GM18861 (cell line): Measurements from ENCODE around the gene AOPEP.
"Not testable (repeated sequence)": the region's sequence is repeated elsewhere in the genome, so short reads cannot be mapped to it uniquely, and the experiment has no call there.

Experiments used
- ATAC-seq: cut with Tn5 transposase; IDR thresholded peaks from one replicate; pipeline ENCODE4 v1.9.1; 2021; ENCODE audit not compliant: unreplicated experiment

The AOPEP gene

DNA sequence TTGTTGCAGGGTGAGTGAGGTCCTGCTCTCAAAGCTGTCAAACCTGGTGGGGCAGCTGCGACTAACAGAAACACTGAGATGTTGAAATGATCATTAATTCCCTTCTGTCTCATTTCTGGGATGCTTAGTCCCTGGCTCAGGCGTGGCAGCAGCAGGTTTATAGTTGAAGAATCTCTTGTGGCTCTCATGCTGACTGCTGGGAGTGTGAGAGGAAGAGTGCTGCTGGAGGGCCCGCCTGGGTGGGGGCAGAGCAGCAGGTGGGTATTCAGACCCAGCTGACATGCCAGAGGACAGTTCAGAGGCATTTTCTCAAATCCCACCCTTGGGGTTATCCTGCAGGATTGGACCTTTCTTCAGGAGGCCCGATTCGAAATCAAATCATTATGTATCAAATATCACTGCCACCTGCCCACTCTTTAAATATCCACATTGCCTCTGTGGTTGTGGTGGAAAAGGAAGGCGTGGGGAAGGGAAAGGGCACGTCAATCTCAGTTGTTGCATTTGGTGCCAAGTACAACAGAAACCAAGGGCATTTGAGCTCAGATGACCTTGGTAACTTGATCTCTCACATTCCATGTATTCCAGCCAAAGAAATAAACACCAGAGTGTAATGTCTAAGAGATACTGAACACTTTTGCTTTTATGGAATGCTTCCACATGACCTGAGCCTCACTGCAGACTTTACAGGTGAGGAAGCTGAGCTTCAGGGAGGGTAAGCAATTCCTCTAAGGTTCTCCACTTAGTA, 224.3 kb downstream of the AOPEP start:
- no peak for ATAC-seq

DNA sequence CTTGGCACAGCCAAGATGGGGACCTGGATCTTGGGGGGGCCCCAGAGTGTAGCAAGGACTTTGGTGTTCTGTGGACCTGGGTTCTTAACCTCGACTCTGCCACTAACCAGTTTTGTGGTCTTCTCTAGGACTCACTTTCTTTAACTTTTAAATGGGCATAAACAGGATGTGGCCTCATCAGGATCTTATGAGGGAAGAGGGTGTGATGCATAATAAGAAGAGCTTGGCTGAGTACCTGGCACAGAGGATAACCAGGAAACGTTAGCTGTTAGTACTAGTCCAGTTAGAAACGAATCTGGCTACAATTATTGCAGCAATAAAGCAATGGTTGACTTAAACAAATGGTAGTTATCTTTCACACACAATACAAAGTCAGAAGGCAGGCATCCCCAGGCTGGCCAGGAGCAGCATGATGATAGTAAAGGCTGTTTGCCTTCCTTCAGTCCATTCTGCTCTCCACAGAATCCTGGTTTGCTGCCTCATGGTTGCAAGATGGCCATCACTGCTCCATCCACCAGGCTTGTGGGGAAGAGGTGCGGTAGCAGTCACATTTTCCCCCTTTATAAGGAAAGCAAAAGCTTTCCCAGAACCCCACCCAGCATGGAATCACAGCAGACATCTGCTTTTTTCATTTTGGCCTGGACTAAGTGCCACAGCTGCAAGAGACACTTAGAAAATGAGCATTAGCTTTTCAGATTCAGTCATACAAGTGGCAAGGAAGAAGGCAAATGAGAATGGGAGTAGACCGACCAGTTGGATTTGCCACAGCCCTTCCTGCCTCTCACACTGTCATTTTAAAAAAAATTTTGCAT, 225.0 kb downstream of the AOPEP start:
- ATAC-seq: no peak

DNA sequence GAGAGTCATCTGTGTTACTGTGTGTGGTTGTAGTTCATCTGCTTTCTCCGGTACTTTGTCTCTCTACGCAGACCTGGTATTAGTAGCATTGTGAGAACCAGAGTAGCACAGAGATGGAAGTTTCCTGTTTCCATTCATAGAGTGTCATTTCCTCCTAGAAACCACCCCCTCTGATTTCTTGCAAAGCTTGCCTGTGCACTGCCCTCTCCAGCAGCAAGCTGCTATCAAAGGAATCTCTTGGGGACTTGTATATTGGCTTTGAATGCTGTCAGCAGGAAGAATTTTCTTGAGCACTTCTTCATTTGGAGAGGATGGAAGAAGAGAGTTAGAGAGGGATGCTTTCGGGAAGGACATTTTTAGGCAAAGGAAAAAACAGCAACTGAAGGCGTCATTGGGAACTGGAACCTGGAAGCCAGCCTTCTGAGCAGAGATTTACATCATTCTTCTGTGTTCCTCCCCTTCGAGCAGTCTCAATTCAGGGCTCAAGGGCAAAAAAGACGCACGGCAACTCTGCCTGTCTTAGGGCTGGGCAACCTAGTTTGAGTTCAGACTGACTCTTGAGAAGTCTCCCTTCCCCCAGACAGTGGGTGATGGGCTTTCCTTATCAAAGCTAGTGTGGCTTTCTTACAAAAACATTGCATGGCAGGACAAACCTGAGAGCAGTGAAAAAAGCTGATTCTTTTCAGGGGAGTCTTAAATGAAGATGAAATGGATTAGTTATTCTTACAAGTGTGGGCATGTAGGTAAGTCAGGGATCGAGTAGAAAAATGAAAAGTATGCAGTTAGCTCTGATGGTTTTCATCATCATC, 226.3 kb downstream of the AOPEP start:
- peak; percentile 64 for ATAC-seq

DNA sequence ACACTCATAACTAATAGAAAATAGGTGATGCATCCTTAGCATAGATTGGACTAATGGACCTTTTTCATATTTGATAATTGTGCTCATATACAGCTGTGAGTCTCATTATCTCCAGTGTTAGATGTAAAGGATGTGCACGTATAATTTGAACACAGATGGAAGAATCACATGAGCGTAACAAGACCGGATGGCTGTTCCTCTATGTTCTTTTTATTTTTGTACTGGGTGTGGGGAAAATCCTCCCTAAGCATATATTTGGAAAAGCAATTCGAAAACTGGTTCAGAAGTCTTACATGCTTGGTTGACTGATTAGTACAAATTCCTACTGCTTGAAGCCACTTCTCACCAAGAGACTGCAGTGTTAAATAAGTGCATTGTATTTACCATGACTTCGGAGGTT, 230.2 kb downstream of the AOPEP start:
- no peak for ATAC-seq

DNA sequence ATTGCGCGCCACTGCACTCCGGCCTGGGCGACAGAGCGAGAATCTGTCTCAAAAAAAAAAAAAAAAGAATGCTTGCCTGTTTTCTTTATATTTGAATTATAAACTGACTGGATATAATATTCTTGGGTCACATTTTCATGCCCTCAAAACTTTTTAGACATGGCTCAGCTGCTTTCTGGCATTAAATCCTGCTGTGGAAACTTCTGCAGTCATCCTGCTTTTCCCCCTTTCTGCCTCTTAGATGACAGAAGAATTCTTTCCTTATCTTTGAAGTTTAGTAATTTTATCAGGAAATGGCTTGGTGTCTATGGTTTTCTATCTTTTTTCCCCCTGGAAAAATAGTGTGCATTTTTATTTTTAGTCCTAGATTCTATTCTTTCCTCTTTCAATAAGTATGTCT, 234.5 kb downstream of the AOPEP start:
- no peak for ATAC-seq

DNA sequence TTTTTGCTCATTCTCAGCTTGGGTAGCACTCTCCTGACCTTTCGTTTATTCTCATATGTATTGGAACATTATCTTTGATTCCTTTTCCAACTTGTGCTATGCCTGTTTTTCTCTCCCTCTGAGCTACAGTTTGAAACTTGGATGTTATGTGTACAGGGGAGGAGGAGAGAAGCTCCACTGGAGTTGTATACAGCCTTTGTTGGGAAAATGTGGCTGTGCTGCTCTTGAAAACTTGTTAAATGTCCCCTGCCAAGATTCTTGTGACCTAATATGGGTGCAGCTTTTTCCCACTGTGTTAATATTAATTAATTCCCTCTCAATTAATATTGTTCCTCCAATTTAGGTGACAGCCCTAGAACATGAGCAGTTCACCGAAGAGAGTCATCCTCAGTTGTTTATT, 235.4 kb downstream of the AOPEP start:
- no peak for ATAC-seq

DNA sequence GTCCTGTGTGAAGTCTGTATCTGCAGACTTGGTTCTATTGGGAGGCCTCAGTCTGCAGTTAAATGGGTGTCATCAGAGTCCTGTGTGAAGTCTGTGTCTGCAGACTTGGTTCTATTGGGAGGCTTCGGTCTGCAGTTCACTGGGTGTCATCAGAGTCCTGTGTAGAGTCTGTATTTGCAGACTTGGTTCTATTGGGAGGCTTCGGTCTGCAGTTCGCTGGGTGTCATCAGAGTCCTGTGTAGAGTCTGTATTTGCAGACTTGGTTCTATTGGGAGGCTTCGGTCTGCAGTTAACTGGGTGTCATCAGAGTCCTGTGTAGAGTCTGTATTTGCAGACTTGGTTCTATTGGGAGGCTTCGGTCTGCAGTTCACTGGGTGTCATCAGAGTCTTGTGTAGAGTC, 239.1 kb downstream of the AOPEP start:
- ATAC-seq: not testable (repeated sequence)

DNA sequence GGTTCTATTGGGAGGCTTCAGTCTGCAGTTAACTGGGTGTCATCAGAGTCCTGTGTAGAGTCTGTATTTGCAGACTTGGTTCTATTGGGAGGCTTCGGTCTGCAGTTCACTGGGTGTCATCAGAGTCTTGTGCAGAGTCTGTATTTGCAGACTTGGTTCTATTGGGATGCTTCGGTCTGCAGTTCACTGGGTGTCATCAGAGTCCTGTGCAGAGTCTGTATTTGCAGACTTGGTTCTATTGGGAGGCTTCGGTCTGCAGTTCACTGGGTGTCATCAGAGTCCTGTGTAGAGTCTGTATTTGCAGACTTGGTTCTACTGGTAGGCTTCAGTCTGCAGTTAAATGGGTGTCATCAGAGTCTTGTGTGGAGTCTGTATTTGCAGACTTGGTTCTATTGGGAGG, 239.5 kb downstream of the AOPEP start:
- ATAC-seq: not testable (repeated sequence)

DNA sequence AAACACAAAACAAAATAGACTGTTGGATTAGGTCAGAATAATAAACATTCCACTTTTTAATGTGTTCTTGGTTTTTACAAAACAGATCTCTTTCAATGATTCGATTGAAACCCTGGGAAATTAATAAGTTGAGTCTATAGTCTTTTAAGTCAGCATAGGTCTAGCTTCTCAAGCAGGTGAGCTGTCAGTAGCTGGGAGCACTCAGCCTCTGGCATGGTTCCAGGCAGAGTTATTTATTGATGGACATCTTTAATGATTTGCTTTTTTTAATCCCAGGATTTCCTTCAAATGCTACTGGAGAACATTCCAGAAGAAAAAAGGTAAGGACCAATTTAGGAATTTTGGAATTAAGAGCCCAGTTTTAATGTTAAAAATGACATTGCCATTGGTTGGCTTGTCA, 241.0 kb downstream of the AOPEP start:
- ATAC-seq: no peak

DNA sequence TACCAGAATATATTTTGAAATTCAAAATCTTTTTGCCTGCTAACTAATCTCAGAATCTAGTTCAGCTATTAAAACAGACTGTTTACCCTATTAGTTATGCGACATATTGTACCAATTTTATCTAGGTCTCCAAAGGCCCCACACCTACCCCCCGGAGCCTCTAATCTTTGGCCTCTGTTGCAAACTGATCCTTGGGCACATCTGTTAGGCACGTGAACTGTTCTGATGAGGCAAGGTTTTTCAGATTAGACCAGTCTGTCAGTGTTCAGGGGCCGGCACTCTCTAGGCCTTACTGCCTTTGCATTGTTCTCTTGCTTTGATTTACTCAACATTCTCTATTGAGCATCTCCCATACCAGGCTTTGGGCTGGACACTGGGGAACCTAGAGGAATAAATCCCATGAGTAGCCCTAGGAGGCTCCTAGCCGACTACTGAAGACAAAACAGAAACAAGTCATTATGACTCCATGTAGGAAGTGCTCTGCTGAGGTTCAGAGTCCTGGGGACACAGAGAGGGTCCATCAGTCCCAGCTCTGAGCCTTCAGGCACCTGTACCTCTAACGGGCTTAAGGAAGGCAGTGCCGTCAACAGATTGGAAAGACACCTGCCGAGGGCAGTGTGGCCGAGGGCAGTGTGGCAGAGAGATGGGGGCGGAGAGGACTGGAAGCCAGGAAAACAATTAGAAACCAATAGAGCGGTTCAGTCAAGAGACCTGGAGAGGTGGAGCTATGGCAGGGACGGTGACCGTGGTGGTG, 245.1 kb downstream of the AOPEP start:
- ATAC-seq: no peak

DNA sequence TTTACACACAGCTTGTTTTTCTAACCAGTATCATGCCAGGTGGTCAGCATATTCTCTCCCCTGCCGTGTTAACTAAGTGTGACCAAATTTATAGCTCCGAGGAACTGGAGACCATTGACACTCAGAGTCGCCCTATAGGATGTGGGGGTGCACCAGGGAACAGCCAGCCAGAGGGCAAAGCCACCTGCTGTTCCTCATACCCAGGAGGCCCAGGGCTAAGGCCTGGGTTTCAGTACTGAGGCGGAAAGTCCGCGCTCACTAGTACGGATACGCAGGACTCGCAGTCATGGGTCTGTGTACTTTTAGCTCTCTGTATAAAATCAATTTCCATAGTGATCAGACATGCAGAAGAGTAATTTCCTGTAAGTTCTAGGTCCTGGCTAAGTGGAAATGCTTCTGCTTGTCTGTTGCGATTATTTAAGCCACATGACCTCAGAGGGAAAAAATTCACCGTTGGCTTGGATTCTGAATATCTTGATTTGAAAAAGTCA, 247.0 kb downstream of the AOPEP start:
- no peak for ATAC-seq

DNA sequence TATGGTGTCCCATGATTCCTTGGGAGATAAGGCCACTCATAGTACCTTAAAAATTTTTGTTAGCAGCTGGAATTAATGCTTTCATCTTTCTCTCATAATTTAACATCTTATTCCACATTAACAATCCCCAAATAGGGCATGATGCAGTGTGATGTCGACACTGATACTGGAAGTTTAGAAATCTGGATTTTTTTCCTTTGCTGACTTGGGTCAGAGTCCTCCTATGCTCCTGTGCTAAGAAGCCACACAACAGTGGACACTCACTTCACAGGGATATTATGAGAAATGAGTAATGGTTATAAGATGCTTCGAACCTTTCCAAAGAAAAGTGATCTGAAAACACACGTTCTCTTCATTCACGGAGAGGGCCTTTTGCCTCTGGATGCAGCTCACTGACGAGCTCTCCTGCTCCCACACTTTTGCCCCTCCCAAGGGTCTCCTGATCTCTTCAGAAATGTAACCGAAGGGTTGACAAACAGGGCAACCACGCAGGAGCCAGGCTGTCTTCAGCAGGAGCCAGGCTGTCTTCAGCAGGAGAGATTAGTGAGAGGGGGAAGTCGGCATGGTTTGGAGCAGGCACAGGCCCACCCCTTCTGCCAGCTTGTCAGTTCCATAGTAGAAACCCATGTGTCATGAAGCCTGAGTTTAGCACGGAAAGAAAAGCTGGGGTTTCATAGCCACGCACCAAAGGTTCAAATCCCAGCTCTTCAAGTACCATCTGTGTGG, 247.8 kb downstream of the AOPEP start:
- no peak for ATAC-seq

DNA sequence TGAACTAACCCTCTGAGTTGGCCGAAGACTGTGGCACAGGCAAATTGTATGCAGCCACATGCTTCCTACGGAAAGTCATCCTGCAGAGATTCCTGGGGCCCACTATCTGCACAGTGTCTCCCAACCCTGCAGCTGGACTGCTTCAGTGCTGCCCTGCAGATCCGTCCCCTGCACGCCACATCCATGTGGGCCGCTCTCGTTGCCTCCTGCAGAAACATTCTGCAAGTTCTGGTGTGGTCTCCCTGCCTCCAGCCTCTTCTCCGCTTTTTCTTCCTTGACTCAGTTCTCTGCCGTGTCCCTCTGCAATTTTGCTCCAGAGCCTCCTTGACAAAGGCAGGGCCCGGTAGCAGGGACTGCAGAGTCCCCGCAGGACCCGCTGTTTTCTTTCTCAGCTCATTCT, 249.0 kb downstream of the AOPEP start:
- no peak for ATAC-seq

DNA sequence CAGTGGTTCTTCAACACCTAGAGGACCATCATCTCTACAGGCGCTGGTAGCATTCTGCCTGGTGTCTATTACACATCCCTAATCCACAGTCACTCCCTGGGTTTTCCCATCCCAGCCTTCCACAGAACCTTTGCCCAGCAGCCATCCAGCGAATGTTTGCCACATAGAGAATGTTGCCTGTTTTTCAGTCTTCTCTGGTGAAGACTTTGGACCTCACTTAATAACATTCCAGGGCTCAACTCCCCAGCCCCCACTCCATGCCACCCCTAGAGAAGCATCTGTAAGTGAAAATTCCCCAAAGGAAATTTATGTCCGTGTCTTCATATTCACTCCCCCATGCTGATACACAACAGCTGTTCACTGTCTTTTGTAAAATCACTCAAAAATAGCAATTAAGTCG, 249.6 kb downstream of the AOPEP start:
- ATAC-seq: no peak

DNA sequence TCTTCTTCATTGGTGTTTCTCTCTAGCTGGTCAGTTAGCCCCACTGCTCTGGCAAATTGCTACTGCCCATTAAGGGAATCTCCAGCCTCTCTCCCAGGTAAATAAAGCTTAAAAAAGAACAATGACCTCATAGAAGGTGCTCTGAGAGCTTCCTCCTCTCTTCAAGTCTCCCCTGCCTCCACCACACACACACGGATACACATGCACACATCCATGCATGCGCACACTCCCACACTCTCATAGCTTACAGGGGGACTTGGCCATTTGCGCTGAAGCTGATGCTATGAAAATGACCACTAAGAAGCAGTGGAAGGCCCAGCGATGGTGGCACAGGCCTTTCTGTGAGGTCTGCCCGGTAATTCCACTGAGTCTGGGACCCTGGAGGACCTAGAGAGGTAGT, 250.9 kb downstream of the AOPEP start:
- ATAC-seq: no peak

DNA sequence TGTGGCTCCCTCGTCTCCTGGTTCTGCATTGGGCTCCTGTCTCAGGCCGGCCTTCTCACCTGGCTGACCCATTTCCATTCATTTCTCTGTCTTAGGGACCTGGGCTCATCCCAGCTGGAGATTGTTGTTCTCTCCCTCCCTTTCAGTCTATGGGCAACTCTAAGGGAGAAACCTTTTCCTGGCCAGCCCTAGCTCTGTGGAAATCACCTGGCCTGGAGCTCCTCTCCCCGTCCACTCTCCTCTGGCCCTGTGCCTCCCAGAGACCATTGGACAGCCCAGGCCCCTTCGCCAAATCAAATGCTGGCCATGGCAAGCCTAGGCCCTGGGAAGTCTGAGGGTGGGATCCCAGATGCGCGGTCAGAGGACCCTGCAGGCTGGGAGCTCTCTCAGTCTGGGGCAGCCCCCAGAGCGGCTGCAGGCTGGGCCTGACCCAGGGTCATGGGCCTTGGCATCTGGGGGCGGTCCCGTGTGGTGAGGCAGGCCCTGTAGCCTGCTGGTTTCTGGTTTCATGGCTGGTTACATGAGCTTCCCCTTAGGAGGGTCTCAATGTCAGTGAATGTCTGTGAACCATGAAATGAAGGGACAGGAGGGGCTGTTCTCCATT, 253.5 kb downstream of the AOPEP start:
- ATAC-seq: no peak

DNA sequence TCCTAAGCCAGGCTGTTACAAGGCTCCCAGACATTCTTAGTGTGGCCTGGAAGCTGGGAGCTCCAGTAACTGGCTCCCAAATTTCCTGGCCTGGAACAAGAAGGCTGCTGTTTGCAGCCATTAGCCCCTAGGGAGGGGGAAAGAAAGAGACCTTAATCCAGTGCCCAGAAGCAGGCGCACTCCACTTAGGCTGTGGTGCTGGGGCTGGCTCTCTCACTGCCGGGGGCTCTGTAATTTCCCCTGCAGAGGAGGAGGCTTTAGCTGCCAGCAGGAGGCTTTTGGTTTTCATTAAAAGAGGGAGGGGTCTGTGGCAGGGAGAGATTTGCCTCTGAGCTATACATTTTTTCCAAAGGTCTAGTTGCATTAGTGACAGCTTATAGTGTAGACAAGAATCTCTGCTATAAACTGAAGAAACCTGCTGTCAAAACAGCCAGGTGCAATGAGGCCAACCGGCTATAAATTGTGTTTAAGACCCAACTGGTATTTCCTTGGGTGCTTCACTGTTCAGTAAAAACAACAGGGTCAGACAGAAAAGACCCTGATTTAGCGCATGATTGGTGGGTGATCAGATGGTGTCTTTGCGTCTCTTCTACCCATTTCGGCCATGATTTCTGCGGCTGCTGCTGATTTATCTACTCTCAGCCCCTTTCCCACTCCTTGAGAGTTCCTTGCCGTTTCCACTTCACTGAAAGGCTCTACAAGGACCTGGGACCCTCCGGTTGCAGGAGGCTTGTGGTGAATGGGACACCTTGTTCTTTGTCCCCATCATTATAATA, 254.6 kb downstream of the AOPEP start:
- ATAC-seq: no peak

DNA sequence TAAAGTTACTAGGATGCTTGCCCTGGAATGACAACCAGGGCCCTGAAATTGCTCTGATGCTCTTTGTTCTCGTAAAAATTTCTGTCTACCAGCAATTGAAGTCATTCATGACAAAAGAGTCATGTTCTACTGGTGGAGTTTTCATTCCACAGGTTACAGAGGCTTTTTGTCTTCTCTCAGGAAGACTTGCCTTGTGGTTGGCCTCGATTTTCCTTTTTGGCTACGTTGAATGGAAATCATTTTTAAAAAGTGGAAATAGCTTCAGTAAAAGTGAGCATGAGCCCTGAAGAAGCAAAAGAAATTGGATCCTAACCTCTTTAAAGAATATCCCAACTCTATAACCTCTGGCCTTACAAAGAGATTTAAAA, 255.2 kb downstream of the AOPEP start:
- no peak for ATAC-seq

DNA sequence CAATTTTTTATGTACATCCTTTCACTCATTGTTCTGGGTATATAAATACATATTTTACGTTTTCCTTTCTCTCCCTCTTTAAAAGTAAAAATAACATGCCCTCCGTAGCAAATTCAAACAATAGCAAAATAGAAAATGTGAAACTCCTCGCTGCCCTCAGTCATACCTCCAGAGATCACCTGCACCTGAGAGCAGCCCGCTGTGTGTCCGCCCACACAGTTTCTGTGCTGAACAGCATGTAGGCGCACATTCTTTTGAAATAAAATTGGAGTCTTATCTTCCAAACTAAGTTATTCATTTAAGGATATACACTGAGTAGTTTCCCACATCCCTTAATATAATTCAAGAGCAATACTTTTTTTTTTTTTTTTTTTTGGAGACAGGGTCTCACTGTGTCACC, 255.7 kb downstream of the AOPEP start:
- ATAC-seq: no peak
